GM12878 (cell line): ENCODE results near the gene AKAP17A. TPM values are rescaled to one million over a fixed set of nuclear protein-coding genes. Genes with fewer than 3 reads are reported as not detected.

Experiments used
- ATAC-seq: fragments of 200-7000 bp; cut with Tn5 transposase; 3 replicates; pipeline ENCODE4 v1.9.1; 2020; ENCODE audit warnings: mild to moderate bottlenecking, moderate library complexity
- BruUV-seq: library from RNA; stranded (reverse); fragments of 400-500 nt; replicated peaks from 2 replicates; lab custom pipeline; 2021; lab: Mats Ljungman, UMichigan
- CTCF ChIA-PET: fragments of 300-600 bp; sonication (Branson Sonifier 250); formaldehyde crosslinking; extraction: SDS; loops from one replicate; lab custom pipeline; 2021; ENCODE audit warnings: inconsistent platforms; lab: Yijun Ruan, JAX
- POLR2A ChIA-PET: fragments of 350-600 bp; formaldehyde crosslinking; extraction: SDS; loops from one replicate; lab custom pipeline; 2021; ENCODE audit warnings: inconsistent platforms; lab: Charles Lee
- RAD21 ChIA-PET: fragments of 300-600 bp; sonication (Branson Sonifier 250); formaldehyde crosslinking; loops from one replicate; lab custom pipeline; 2023; ENCODE audit warnings: antibody characterized with exemption; ENCODE audit not compliant: unreplicated experiment; lab: Charles Lee
- SMC1A ChIA-PET: fragments of 300-600 bp; sonication (Branson Sonifier 250); formaldehyde crosslinking; loops from one replicate; lab custom pipeline; 2023; ENCODE audit not compliant: unreplicated experiment, uncharacterized antibody; lab: Charles Lee
- DNase-seq: peaks from one replicate; pipeline ENCODE4 v3.0.0-alpha.2; 2011; ENCODE audit warnings: low read depth, low spot score
- FAIRE-seq: peaks from 3 replicates; lab custom pipeline; 2011; peaks lifted over from hg19 to GRCh38; lab: Jason Lieb, UNC
- H2AFZ ChIP-seq: 2 replicates; pipeline ENCODE4 v1.6.0; 2011; ENCODE audit warnings: low read depth, low read length, control low read depth; ENCODE audit not compliant: control insufficient read depth
- H3K27ac ChIP-seq: 2 replicates; pipeline ENCODE4 v1.5.1; 2011; ENCODE audit warnings: control low read depth; ENCODE audit not compliant: control insufficient read depth, insufficient read depth
- H3K27me3 ChIP-seq, 2 experiments: replicated peaks in 1 of 2; 2 replicates each; pipeline versions ENCODE4 v1.6.0 to v1.6.1; 2011; ENCODE audit warnings: low read length in 1 of 2; ENCODE audit not compliant: control insufficient read depth in 2 of 2, insufficient read depth in 2 of 2
- H3K36me3 ChIP-seq, 2 experiments: 2 replicates each; pipeline ENCODE4 v1.5.1; 2011; ENCODE audit warnings: low read length in 1 of 2; ENCODE audit not compliant: control insufficient read depth in 2 of 2, insufficient read depth in 2 of 2
- H3K4me1 ChIP-seq: 2 replicates; pipeline ENCODE4 v1.6.1; 2011; ENCODE audit warnings: mild to moderate bottlenecking, low read length, moderate library complexity, mixed read lengths; ENCODE audit not compliant: control insufficient read depth, insufficient read depth
- H3K4me2 ChIP-seq: 2 replicates; pipeline ENCODE4 v1.6.0; 2011; ENCODE audit warnings: control low read depth; ENCODE audit not compliant: control insufficient read depth, insufficient read depth
- H3K4me3 ChIP-seq: fragments of 200-600 bp; sonication (generic); 2 replicates; pipeline ENCODE4 v1.5.1; 2016
- H3K79me2 ChIP-seq: 2 replicates; pipeline ENCODE4 v1.6.0; 2011; ENCODE audit warnings: low read length; ENCODE audit not compliant: control insufficient read depth, insufficient read depth
- H3K9ac ChIP-seq: 2 replicates; pipeline ENCODE4 v1.8.0; 2011; ENCODE audit warnings: low read length, control low read depth, mixed read lengths; ENCODE audit not compliant: control insufficient read depth, insufficient read depth
- H3K9me3 ChIP-seq: replicated peaks from 3 replicates; pipeline ENCODE4 v1.5.1; 2011; ENCODE audit warnings: mild to moderate bottlenecking, low read length; ENCODE audit not compliant: control insufficient read depth, insufficient read depth
- H4K20me1 ChIP-seq: 2 replicates; pipeline ENCODE4 v1.6.0; 2011; ENCODE audit not compliant: control insufficient read depth, insufficient read depth
- ATF2 ChIP-seq: IDR thresholded peaks from 2 replicates; pipeline ENCODE4 v1.6.1; 2012; ENCODE audit warnings: low read length, inconsistent platforms
- BCL11A ChIP-seq: IDR thresholded peaks from 2 replicates; pipeline ENCODE4 v1.6.1; 2011; ENCODE audit warnings: low read depth, low read length
- BRCA1 ChIP-seq: IDR thresholded peaks from 2 replicates; pipeline ENCODE4 v1.6.1; 2011; ENCODE audit warnings: low read depth, low read length, improper control_type of control experiment
- CBX3 ChIP-seq: fragments of 200-600 bp; sonication (generic); IDR thresholded peaks from 2 replicates; pipeline ENCODE4 v1.6.1; 2016; ENCODE audit warnings: low read depth, borderline replicate concordance
- CTCF ChIP-seq, 3 experiments: IDR thresholded peaks in 2 of 3; conservative IDR thresholded peaks in 1 of 3; 2 replicates each; pipeline ENCODE4 v1.5.1; 2011; ENCODE audit warnings: low read depth in 3 of 3, low read length in 3 of 3, mild to moderate bottlenecking in 3 of 3, control low read depth in 2 of 3, moderate library complexity in 2 of 3, inconsistent platforms in 1 of 3, mixed read lengths in 1 of 3; ENCODE audit not compliant: control insufficient read depth in 2 of 3, insufficient read depth in 1 of 3; ENCODE audit errors: extremely low read depth in 1 of 3
- ESRRA ChIP-seq: IDR thresholded peaks from 2 replicates; pipeline ENCODE4 v1.6.1; 2012; ENCODE audit warnings: mild to moderate bottlenecking, low read length, improper control_type of control experiment
- FOXK2 ChIP-seq: fragments of 450-650 bp; IDR thresholded peaks from 2 replicates; pipeline ENCODE4 v1.6.1; 2017; ENCODE audit warnings: mild to moderate bottlenecking, moderate library complexity
- GABPA ChIP-seq: IDR thresholded peaks from 2 replicates; pipeline ENCODE4 v1.6.1; 2014; ENCODE audit warnings: antibody characterized with exemption, low read depth, mild to moderate bottlenecking, inconsistent platforms
- NR2F1 ChIP-seq: fragments of 450-650 bp; conservative IDR thresholded peaks from 2 replicates; pipeline ENCODE4 v1.6.1; 2017; ENCODE audit warnings: mild to moderate bottlenecking
- PKNOX1 ChIP-seq: fragments of 450-650 bp; IDR thresholded peaks from 2 replicates; pipeline ENCODE4 v1.6.1; 2016; ENCODE audit warnings: mild to moderate bottlenecking
- PML ChIP-seq: IDR thresholded peaks from 2 replicates; pipeline ENCODE4 v1.6.1; 2012; ENCODE audit warnings: low read length, inconsistent platforms
- POLR2A ChIP-seq: IDR thresholded peaks from 2 replicates; pipeline ENCODE4 v1.6.1; 2011; ENCODE audit warnings: low read depth, mild to moderate bottlenecking, low read length
- RBBP5 ChIP-seq: fragments of 200-600 bp; sonication (generic); conservative IDR thresholded peaks from 2 replicates; pipeline ENCODE4 v1.6.1; 2016
- SIN3A ChIP-seq: IDR thresholded peaks from 2 replicates; pipeline ENCODE4 v1.6.1; 2012; ENCODE audit warnings: low read depth, low read length, improper control_type of control experiment
- USF2 ChIP-seq: IDR thresholded peaks from 2 replicates; pipeline ENCODE4 v1.6.1; 2011; ENCODE audit warnings: low read depth, low read length, improper control_type of control experiment, borderline replicate concordance
- ZBED1 ChIP-seq: IDR thresholded peaks from 2 replicates; pipeline ENCODE4 v1.6.1; 2016; ENCODE audit warnings: borderline replicate concordance
- WGBS: methylation state at CpG from one replicate; pipeline ENCODE4 v1.1.6; 2016; ENCODE audit warnings: low lambda C conversion rate; ENCODE audit not compliant: insufficient replicate concordance, insufficient coverage; ENCODE audit errors: missing lambda C conversion rate; 5-methylcytosine and 5-hydroxymethylcytosine counted together
- in situ Hi-C: fragments of 300-500 bp; cut with MboI; formaldehyde crosslinking; loops from 9 replicates; pipeline ENCODE4 v1.14.3; 2018; ENCODE audit warnings: mixed read lengths
- intact Hi-C: fragments of 100-400 bp; cut with micrococcal nuclease; formaldehyde crosslinking; loops from one replicate; pipeline ENCODE4 v1.14.2; 2022; ENCODE audit not compliant: unreplicated experiment
- polyA plus RNA-seq, 11 experiments: library from polyadenylated mRNA; depleted of rRNA in 4 of 11; unstranded in 6 of 11; stranded (reverse) in 5 of 11; fragments of >200 nt; fragmentation: Nextera tagmentation in 4 of 11; fragmentation: Illumina TruSeq in 1 of 11; extraction: Ambion mirVana in 4 of 11; extraction: Trizol in 1 of 11; gene quantifications; 1 replicate in 1 of 11; 2 replicates in 10 of 11; pipeline versions ENCODE4 v1.2.1 to v1.2.3, GENCODE V29; 2011 to 2016; ENCODE audit warnings: inconsistent platforms in 2 of 11, missing spikeins in 2 of 11, low read depth in 1 of 11
- total RNA-seq, 4 experiments: library from RNA; depleted of rRNA in 3 of 4; stranded (reverse); fragments of >200 nt in 3 of 4; fragmentation: Illumina TruSeq in 1 of 4; extraction: Trizol in 1 of 4; gene quantifications; 2 replicates each; pipeline versions ENCODE4 v1.2.1 to v1.2.3, GENCODE V29; 2013 to 2021

AKAP17A gene
- total and polyA plus RNA-seq, 10 of the 15 experiments (the other 5 are each of a cell fraction or from before 2014, with no cell fraction given): 3.0 to 55.8 (median 25.5) TPM

GRCh38 chrX:1623691-1624090 lies 32.3 kb downstream of the AKAP17A start:
- DNase-seq: no peak
- no TSS peak for BruUV-seq
- Histone ChIP-seq H3K36me3 (no peaks in the 10 kb centered on the region), H3K79me2 (no peaks in the 10 kb centered on the region), H3K4me2 (no peak overlapping the region), H3K9me3 (no peaks in the 10 kb centered on the region), H2AFZ (no peak overlapping the region), H3K27ac (no peak overlapping the region), H4K20me1 (no peaks in the 10 kb centered on the region), H3K9ac (no peak overlapping the region), H3K27me3 (no peaks in the 10 kb centered on the region), H3K4me3 (no peak overlapping the region), H3K4me1 (peaks cover 3% of the 10 kb centered on the region; the same call in 1 of the 2 replicates)
- 24% methylated on average over 21 of the region's 21 CpGs for WGBS
- no peak for FAIRE-seq
- in situ Hi-C loops: no loop called here
- TF ChIP-seq NR2F1 (no peak), PKNOX1 (no peak), PML (no peak), RBBP5 (no peak), BCL11A (no peak), GABPA (no peak), CTCF (IDR thresholded peaks at IDR 0.05 in 2 of 3, conservative IDR thresholded peaks at IDR 0.05 in 1 of 3; ENCODE audit: control insufficient read depth in 2 of 3, extremely low read depth in 1 of 3, insufficient read depth in 1 of 3, low read depth in 3 of 3, low read length in 3 of 3) (no peak), ESRRA (no peak), SIN3A (no peak), POLR2A (no peak), CBX3 (no peak), BRCA1 (no peak), FOXK2 (no peak), ATF2 (no peak), ZBED1 (no peak), USF2 (no peak)
- ChIA-PET CTCF (no interaction called here), POLR2A (no interaction called here), SMC1A (no interaction called here), RAD21 (no interaction called here)
- intact Hi-C loops: no loop called here
- no peak for ATAC-seq
